H1 (cell line): ENCODE measurements around the gene LEUTX. TPM values are rescaled to one million over a fixed set of nuclear protein-coding genes. Genes with fewer than 3 reads are reported as not detected.

Source experiments
- BCL11A ChIP-seq, 2 experiments: IDR thresholded peaks; one replicate each; pipeline ENCODE4 v1.6.1; 2011; ENCODE audit warnings: low read depth in 2 of 2, low read length in 2 of 2, mild to moderate bottlenecking in 2 of 2
- BRCA1 ChIP-seq: IDR thresholded peaks from 2 replicates; pipeline ENCODE4 v1.6.1; 2012; ENCODE audit warnings: low read depth, low read length, improper control_type of control experiment
- CEBPB ChIP-seq: IDR thresholded peaks from 2 replicates; pipeline ENCODE4 v1.6.1; 2012; ENCODE audit warnings: low read depth, low read length
- CREB1 ChIP-seq: IDR thresholded peaks from 2 replicates; pipeline ENCODE4 v1.6.1; 2012; ENCODE audit warnings: inconsistent platforms
- CTBP2 ChIP-seq: IDR thresholded peaks from 2 replicates; pipeline ENCODE4 v1.7.0; 2011; ENCODE audit warnings: borderline replicate concordance, mild to moderate bottlenecking, moderate library complexity, mixed read lengths, low read length; ENCODE audit not compliant: insufficient read depth, insufficient read length
- E2F6 ChIP-seq: IDR thresholded peaks from 2 replicates; pipeline ENCODE4 v1.6.1; 2012; ENCODE audit warnings: inconsistent platforms
- EZH2 ChIP-seq: fragments of 200-600 bp; sonication (generic); IDR thresholded peaks from 2 replicates; pipeline ENCODE4 v1.7.1; 2012; ENCODE audit warnings: low read depth, mild to moderate bottlenecking, moderate library complexity, low read length, inconsistent platforms; ENCODE audit not compliant: severe bottlenecking
- HDAC2 ChIP-seq, 2 experiments: fragments of 300-600 bp in 1 of 2; sonication (generic) in 1 of 2; IDR thresholded peaks; 2 replicates each; pipeline ENCODE4 v1.6.1; 2011 to 2012; ENCODE audit warnings: low read depth in 2 of 2, low read length in 2 of 2, mild to moderate bottlenecking in 2 of 2, moderate library complexity in 2 of 2, borderline replicate concordance in 1 of 2, inconsistent platforms in 1 of 2
- JUND ChIP-seq: IDR thresholded peaks from 2 replicates; pipeline ENCODE4 v1.6.1; 2011; ENCODE audit warnings: mild to moderate bottlenecking, improper control_type of control experiment, low read length
- KDM5A ChIP-seq: fragments of 200-600 bp; IDR thresholded peaks from 2 replicates; pipeline ENCODE4 v1.7.1; 2012; ENCODE audit warnings: mild to moderate bottlenecking, low read length, inconsistent platforms, mixed read lengths
- NRF1 ChIP-seq: IDR thresholded peaks from 2 replicates; pipeline ENCODE4 v1.6.1; 2011; ENCODE audit warnings: mild to moderate bottlenecking, low read depth, low read length, improper control_type of control experiment
- RFX5 ChIP-seq: IDR thresholded peaks from 2 replicates; pipeline ENCODE4 v1.6.1; 2011; ENCODE audit warnings: low read depth, low read length, improper control_type of control experiment, borderline replicate concordance
- RXRA ChIP-seq: IDR thresholded peaks from 2 replicates; pipeline ENCODE4 v1.6.1; 2011; ENCODE audit warnings: low read depth, mild to moderate bottlenecking, low read length, moderate library complexity; ENCODE audit not compliant: insufficient read depth
- SIN3A ChIP-seq, 2 experiments: IDR thresholded peaks in 1 of 2; conservative IDR thresholded peaks in 1 of 2; 2 replicates each; pipeline ENCODE4 v1.6.1; 2011 to 2012; ENCODE audit warnings: low read length in 2 of 2, improper control_type of control experiment in 1 of 2, low read depth in 1 of 2, mild to moderate bottlenecking in 1 of 2
- SIRT6 ChIP-seq: IDR thresholded peaks from one replicate; pipeline ENCODE4 v1.7.1; 2012; ENCODE audit warnings: low read length, inconsistent platforms
- SIX5 ChIP-seq: IDR thresholded peaks from 2 replicates; pipeline ENCODE4 v1.6.1; 2011; ENCODE audit warnings: mild to moderate bottlenecking, low read depth, low read length
- SRF ChIP-seq: IDR thresholded peaks from 2 replicates; pipeline ENCODE4 v1.6.1; 2011; ENCODE audit warnings: mild to moderate bottlenecking, low read depth, low read length, moderate library complexity
- TAF1 ChIP-seq: IDR thresholded peaks from 2 replicates; pipeline ENCODE4 v1.6.1; 2011; ENCODE audit warnings: mild to moderate bottlenecking, low read depth, low read length
- TBP ChIP-seq: IDR thresholded peaks from 2 replicates; pipeline ENCODE4 v1.6.1; 2011; ENCODE audit warnings: low read depth, low read length, improper control_type of control experiment
- TEAD4 ChIP-seq: IDR thresholded peaks from 2 replicates; pipeline ENCODE4 v1.6.1; 2012; ENCODE audit warnings: low read depth, low read length, inconsistent platforms, mixed read lengths
- USF2 ChIP-seq: IDR thresholded peaks from 2 replicates; pipeline ENCODE4 v1.6.1; 2011; ENCODE audit warnings: low read length, improper control_type of control experiment
- polyA plus RNA-seq, 7 experiments: library from polyadenylated mRNA; depleted of rRNA in 3 of 7; stranded (reverse) in 5 of 7; unstranded in 2 of 7; fragments of >200 nt in 5 of 7; fragments of 200-250 nt in 2 of 7; gene quantifications; 1 replicate in 5 of 7; 2 replicates in 1 of 7; 4 replicates in 1 of 7; pipeline versions ENCODE4 v1.2.1 to v1.2.3, GENCODE V29; 2011 to 2013; ENCODE audit warnings: missing spikeins in 2 of 7, mixed read lengths in 2 of 7
- total RNA-seq: library from RNA; stranded (reverse); fragmentation: NEBNext Ultra II Directional; extraction: Animal tissue kit (Norgen Biotek cat#: 25700); gene quantifications from 2 replicates; pipeline ENCODE4 v1.2.1, GENCODE V29; 2021

LEUTX gene
- total and polyA plus RNA-seq, 2 of the 8 experiments (the other 6 are each of a cell fraction or from before 2014, with no cell fraction given): not detected

GRCh38 chr19:39824143-39825092, 45.8 kb downstream of the LEUTX start (continued):
- TF ChIP-seq NRF1: no peak
- TF ChIP-seq EZH2: no peak
- TF ChIP-seq SRF: no peak
- TF ChIP-seq CREB1: peak; percentile 17; the same call in 1 of the 2 replicates
- TF ChIP-seq CTBP2: no peak
- no peak for TF ChIP-seq RFX5
- TF ChIP-seq SIRT6: no peak
- no peak for TF ChIP-seq KDM5A
- TF ChIP-seq USF2: no peak
- no peak for TF ChIP-seq HDAC2 (IDR thresholded peaks at IDR 0.05; ENCODE audit: borderline replicate concordance in 1 of 2, low read depth in 2 of 2, low read length in 2 of 2)
- no peak for TF ChIP-seq JUND
- TF ChIP-seq RXRA: no peak
- peak; percentile 55; the same call in 1 of the 2 replicates for TF ChIP-seq TAF1
- TF ChIP-seq TEAD4: no peak
- peak; percentile 87 for TF ChIP-seq SIX5
- 0 out of 2 replicates have a peak, but pooled peaks have one; percentile 25 for TF ChIP-seq E2F6
- TF ChIP-seq BRCA1: no peak
- peak; percentile 69 for TF ChIP-seq TBP
- no peak for TF ChIP-seq BCL11A (IDR thresholded peaks at IDR 0.05; ENCODE audit: low read depth in 2 of 2, low read length in 2 of 2)
- TF ChIP-seq CEBPB: no peak
- TF ChIP-seq SIN3A (conservative IDR thresholded peaks at IDR 0.05 in 1 of 2, IDR thresholded peaks at IDR 0.05 in 1 of 2; ENCODE audit: low read depth in 1 of 2, low read length in 2 of 2): peak in 1 of 2 experiments; percentile 84; a peak in 2 of 4 replicates
